Measurements from ENCODE around the gene IPO4. TPM values are rescaled to one million over a fixed set of nuclear protein-coding genes. Genes with fewer than 3 reads are reported as not detected.

Gene IPO4
- total and polyA plus RNA-seq, 2 of the 13 experiments (the other 11 are each of a cell fraction or from before 2014, with no cell fraction given), result 39.0 to 179 TPM

DNA sequence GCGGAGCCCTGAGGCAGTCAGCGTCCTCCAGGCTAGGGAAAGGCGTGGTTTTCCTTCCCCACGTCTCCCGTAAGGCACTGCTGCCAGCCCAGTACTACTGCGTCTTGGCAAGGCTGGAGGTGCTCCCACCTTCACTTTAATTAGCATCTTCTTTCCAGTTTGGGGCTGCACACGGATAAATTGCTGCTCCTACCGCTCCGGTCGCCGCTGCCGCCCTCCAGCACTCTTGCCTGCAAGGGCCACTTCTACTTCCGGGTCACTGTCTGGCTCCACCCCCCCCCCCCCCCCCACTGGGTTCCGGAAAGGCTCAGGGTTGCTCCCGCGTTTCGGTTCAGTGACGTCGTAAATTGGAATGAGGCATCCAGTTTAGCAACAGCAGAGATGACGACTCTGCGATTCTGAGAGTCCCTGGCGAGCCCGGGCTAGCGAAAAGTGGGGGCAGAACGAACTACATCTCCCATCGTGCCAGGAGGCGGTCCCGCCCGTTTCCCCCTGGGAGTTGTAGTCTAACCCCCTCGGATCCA, 43.6 kb upstream of the IPO4 start, which contains the start of gene NEDD8 (continued):
- TF ChIP-seq, protein P1, sequence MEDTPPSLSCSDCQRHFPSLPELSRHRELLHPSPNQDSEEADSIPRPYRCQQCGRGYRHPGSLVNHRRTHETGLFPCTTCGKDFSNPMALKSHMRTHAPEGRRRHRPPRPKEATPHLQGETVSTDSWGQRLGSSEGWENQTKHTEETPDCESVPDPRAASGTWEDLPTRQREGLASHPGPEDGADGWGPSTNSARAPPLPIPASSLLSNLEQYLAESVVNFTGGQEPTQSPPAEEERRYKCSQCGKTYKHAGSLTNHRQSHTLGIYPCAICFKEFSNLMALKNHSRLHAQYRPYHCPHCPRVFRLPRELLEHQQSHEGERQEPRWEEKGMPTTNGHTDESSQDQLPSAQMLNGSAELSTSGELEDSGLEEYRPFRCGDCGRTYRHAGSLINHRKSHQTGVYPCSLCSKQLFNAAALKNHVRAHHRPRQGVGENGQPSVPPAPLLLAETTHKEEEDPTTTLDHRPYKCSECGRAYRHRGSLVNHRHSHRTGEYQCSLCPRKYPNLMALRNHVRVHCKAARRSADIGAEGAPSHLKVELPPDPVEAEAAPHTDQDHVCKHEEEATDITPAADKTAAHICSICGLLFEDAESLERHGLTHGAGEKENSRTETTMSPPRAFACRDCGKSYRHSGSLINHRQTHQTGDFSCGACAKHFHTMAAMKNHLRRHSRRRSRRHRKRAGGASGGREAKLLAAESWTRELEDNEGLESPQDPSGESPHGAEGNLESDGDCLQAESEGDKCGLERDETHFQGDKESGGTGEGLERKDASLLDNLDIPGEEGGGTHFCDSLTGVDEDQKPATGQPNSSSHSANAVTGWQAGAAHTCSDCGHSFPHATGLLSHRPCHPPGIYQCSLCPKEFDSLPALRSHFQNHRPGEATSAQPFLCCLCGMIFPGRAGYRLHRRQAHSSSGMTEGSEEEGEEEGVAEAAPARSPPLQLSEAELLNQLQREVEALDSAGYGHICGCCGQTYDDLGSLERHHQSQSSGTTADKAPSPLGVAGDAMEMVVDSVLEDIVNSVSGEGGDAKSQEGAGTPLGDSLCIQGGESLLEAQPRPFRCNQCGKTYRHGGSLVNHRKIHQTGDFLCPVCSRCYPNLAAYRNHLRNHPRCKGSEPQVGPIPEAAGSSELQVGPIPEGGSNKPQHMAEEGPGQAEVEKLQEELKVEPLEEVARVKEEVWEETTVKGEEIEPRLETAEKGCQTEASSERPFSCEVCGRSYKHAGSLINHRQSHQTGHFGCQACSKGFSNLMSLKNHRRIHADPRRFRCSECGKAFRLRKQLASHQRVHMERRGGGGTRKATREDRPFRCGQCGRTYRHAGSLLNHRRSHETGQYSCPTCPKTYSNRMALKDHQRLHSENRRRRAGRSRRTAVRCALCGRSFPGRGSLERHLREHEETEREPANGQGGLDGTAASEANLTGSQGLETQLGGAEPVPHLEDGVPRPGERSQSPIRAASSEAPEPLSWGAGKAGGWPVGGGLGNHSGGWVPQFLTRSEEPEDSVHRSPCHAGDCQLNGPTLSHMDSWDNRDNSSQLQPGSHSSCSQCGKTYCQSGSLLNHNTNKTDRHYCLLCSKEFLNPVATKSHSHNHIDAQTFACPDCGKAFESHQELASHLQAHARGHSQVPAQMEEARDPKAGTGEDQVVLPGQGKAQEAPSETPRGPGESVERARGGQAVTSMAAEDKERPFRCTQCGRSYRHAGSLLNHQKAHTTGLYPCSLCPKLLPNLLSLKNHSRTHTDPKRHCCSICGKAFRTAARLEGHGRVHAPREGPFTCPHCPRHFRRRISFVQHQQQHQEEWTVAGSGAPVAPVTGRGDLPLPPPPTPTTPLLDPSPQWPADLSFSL (CRISPR knock-in tag; IDR thresholded peaks at IDR 0.05), result no peak
- TF ChIP-seq FOXK2 (IDR thresholded peaks at IDR 0.05), result no peak
- TF ChIP-seq, protein P2, sequence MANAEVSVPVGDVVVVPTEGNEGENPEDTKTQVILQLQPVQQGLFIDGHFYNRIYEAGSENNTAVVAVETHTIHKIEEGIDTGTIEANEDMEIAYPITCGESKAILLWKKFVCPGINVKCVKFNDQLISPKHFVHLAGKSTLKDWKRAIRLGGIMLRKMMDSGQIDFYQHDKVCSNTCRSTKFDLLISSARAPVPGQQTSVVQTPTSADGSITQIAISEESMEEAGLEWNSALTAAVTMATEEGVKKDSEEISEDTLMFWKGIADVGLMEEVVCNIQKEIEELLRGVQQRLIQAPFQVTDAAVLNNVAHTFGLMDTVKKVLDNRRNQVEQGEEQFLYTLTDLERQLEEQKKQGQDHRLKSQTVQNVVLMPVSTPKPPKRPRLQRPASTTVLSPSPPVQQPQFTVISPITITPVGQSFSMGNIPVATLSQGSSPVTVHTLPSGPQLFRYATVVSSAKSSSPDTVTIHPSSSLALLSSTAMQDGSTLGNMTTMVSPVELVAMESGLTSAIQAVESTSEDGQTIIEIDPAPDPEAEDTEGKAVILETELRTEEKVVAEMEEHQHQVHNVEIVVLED (CRISPR knock-in tag; IDR thresholded peaks at IDR 0.05; ENCODE audit: borderline replicate concordance), result no peak; the same call in none of the 2 replicates
- no peak; the same call in 1 of the 2 replicates for TF ChIP-seq ZNF205 (CRISPR knock-in tag; IDR thresholded peaks at IDR 0.05)
- TF ChIP-seq SALL1 (CRISPR knock-in tag; IDR thresholded peaks at IDR 0.05), result peak; percentile 66
- TF ChIP-seq FOXP1 (IDR thresholded peaks at IDR 0.05), result no peak
- TF ChIP-seq FOXP1 (CRISPR knock-in tag; IDR thresholded peaks at IDR 0.05), result peak; percentile 16; the same call in 1 of the 2 replicates
- no peak for TF ChIP-seq LCORL (IDR thresholded peaks at IDR 0.05)
- TF ChIP-seq LCORL (CRISPR knock-in tag; IDR thresholded peaks at IDR 0.05), result no peak
- TF ChIP-seq ZNF562 (CRISPR knock-in tag; IDR thresholded peaks at IDR 0.05; ENCODE audit: borderline replicate concordance), result no peak
- TF ChIP-seq MYNN (CRISPR knock-in tag; IDR thresholded peaks at IDR 0.05; ENCODE audit: low read depth), result peak; percentile 68; the same call in 1 of the 2 replicates
- TF ChIP-seq POLR2G (IDR thresholded peaks at IDR 0.05; ENCODE audit: low read depth, low read length), result peak; percentile 92
- TF ChIP-seq, protein P3, sequence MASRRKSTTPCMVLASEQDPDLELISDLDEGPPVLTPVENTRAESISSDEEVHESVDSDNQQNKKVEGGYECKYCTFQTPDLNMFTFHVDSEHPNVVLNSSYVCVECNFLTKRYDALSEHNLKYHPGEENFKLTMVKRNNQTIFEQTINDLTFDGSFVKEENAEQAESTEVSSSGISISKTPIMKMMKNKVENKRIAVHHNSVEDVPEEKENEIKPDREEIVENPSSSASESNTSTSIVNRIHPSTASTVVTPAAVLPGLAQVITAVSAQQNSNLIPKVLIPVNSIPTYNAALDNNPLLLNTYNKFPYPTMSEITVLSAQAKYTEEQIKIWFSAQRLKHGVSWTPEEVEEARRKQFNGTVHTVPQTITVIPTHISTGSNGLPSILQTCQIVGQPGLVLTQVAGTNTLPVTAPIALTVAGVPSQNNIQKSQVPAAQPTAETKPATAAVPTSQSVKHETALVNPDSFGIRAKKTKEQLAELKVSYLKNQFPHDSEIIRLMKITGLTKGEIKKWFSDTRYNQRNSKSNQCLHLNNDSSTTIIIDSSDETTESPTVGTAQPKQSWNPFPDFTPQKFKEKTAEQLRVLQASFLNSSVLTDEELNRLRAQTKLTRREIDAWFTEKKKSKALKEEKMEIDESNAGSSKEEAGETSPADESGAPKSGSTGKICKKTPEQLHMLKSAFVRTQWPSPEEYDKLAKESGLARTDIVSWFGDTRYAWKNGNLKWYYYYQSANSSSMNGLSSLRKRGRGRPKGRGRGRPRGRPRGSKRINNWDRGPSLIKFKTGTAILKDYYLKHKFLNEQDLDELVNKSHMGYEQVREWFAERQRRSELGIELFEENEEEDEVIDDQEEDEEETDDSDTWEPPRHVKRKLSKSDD (CRISPR knock-in tag; IDR thresholded peaks at IDR 0.05; ENCODE audit: low read depth), result peak; percentile 53
- no peak for TF ChIP-seq CBX2 (IDR thresholded peaks at IDR 0.05; ENCODE audit: low read depth, low read length)
- no peak for TF ChIP-seq CBX2 (CRISPR knock-in tag; IDR thresholded peaks at IDR 0.05; ENCODE audit: low read depth)
- TF ChIP-seq NR2C2 (CRISPR knock-in tag; IDR thresholded peaks at IDR 0.05; ENCODE audit: borderline replicate concordance), result peak; percentile 99
- TF ChIP-seq PCBP2 (optimal IDR thresholded peaks at IDR 0.05; ENCODE audit: low read depth, low read length, poor library complexity, severe bottlenecking), result peak; percentile 70
- no peak for TF ChIP-seq ZNF33A (CRISPR knock-in tag; IDR thresholded peaks at IDR 0.05; ENCODE audit: borderline replicate concordance)
- peak; percentile 46; the same call in 1 of the 2 replicates for TF ChIP-seq JUN (CRISPR knock-in tag; IDR thresholded peaks at IDR 0.05)
- no peak for TF ChIP-seq TCF7L2 (IDR thresholded peaks at IDR 0.05; ENCODE audit: low read depth, low read length)
- 0 out of 2 replicates have a peak, but pooled peaks have one; percentile 85 for TF ChIP-seq ZNF274 (CRISPR knock-in tag; IDR thresholded peaks at IDR 0.05)

Measured in HepG2 (cell line).